ENCODE results near the gene RRP7A.

RRP7A gene

GRCh38 chr22:42468841-42469240 lies 50.8 kb downstream of the RRP7A start:
- H3K36me3 ChIP-seq (ENCODE audit: control insufficient read depth, insufficient read depth, low read length) = no peaks in the 10 kb centered on the region
- no peak for DNase-seq (ENCODE audit: extremely low read depth, insufficient read length)
- no peak overlapping the region for H3K4me3 ChIP-seq (replicated peaks; ENCODE audit: low read depth, low read length)
- H3K27me3 ChIP-seq (replicated peaks; ENCODE audit: control insufficient read depth, insufficient read depth, low read length) = no peaks in the 10 kb centered on the region
- TF ChIP-seq CTCF (IDR thresholded peaks at IDR 0.05; ENCODE audit: insufficient read depth, low read length, poor library complexity, severe bottlenecking) = no peak

- DNase-seq (ENCODE audit: extremely low read depth, insufficient read length) = no peak
- Histone ChIP-seq H3K4me3 (replicated peaks; ENCODE audit: low read depth, low read length) (no peak overlapping the region), H3K36me3 (ENCODE audit: control insufficient read depth, insufficient read depth, low read length) (no peaks in the 10 kb centered on the region), H3K27me3 (replicated peaks; ENCODE audit: control insufficient read depth, insufficient read depth, low read length) (no peaks in the 10 kb centered on the region)
- no peak for TF ChIP-seq CTCF (IDR thresholded peaks at IDR 0.05; ENCODE audit: insufficient read depth, low read length, poor library complexity, severe bottlenecking)
Observed at GRCh38 chr22:42462016-42462415, 57.6 kb downstream of the RRP7A start.

GRCh38 chr22:42461511-42461910 lies 58.1 kb downstream of the RRP7A start:
- no peak for TF ChIP-seq CTCF (IDR thresholded peaks at IDR 0.05; ENCODE audit: insufficient read depth, low read length, poor library complexity, severe bottlenecking)
- no peak for DNase-seq (ENCODE audit: extremely low read depth, insufficient read length)
- Histone ChIP-seq H3K36me3 (ENCODE audit: control insufficient read depth, insufficient read depth, low read length) (no peaks in the 10 kb centered on the region), H3K4me3 (replicated peaks; ENCODE audit: low read depth, low read length) (no peak overlapping the region), H3K27me3 (replicated peaks; ENCODE audit: control insufficient read depth, insufficient read depth, low read length) (no peaks in the 10 kb centered on the region)
